GM18502 (cell line): Measurements from ENCODE around the gene BRIP1.

Experiments used
- ATAC-seq: cut with Tn5 transposase; IDR thresholded peaks from one replicate; pipeline ENCODE4 v1.9.1; 2021; ENCODE audit warnings: mild to moderate bottlenecking; ENCODE audit not compliant: unreplicated experiment, poor library complexity

BRIP1 gene

DNA sequence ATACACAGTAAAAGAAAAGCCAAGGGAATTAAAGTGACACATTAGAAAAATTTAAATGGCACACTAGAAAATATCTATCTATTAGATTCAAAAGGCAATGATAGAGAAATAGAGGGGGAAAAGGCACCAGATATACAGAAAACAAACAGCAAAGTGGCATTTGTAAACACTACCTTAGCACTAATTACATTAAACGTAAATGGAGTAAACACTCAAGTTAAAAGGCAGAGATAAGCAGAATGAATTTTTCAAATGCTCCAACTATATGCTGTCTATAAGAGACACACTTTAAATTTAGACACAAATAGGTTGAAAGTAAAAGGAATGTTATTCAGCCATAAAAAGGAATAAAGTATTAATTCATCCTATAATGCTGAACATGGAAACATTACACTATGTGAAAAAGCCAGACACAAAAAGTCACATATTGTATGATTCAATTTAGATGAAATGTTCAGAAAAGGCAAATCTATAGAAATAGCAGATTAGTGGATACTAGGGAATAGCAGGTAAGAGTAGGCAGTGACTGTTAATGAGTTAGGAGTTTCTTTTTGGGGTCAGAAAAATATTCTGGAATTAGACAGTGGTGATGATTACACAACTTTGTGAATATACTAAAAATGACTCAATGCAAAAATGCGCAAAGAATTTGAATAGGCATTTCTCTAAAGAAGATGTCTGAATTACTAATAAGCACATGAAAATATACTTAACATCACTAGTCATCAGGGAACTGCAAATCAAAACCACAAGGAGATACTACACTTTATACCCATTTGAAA, 92.4 kb downstream of the BRIP1 start:
- no peak for ATAC-seq

DNA sequence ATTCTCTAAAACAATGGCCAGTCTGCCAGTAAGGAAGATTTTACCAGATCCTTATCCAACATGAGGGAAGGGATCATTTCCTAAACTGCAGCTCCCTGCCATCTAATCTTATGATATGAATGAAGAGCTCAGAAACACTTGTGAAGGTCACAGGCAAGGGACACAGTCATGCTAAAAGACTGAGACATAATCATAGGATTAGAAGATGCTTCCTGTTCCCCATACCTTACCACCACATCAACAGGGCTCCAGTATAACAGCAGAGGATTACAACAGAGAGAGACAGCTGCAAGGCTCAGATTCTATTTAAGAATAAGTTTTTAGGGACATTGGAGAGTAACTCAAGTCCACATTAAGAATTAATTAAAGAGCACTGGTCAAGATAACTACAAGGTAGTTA, 93.3 kb downstream of the BRIP1 start:
- no peak for ATAC-seq

DNA sequence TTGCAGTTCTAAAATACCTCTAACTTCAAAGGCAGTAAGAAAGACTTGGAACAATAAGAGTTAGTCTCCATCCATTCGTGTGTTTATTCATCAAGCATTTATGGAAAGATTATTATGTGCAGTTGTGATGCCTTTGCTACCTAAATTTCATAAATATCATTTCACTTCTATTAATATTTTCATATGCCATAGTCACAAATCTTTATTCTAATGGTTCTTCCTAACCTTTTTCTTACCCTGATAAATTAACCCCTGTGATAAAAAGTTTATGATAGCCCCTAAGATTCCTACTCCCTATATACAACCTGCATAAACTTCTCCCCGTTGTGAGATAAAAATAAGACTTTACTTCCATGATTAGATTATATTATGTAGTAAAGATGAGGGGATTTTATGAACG, 94.9 kb downstream of the BRIP1 start:
- no peak for ATAC-seq

DNA sequence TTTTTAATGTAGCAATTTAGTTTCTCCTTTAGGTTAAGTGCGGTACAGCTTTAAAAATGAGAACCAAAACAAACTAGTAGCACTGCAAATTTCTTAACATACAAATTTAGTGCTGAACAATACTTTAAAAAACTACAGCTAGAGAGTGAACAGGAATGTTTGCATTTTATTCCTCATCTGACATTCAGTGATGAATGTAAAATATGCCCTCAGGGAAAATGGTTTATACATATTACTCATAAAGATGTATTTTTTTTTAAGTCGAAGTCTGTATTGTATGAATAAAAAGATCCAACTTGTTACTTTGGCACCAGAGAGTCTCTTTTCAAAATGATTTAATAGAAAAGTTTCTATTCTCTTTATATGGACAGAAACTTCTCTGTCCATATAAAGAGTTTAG, 96.8 kb downstream of the BRIP1 start:
- no peak for ATAC-seq

DNA sequence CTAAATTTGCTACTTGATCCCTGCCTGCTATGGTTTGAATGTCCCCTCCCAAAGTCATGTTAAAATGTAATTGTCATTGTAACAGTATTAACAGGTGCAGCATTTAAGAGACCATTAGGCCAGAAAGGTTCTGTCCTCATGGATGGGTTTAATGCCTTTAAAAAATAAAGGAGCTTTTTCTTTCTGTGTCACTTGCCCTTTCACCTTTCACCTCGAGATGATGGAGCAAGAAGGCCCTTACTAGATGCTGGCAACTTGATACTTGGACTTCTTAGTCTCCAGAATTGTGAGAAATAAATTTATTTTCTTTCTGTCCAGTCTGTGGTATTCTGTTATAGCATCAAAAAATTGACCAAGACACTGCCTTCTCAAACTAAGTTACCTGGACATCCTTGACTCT, 98.5 kb downstream of the BRIP1 start:
- no peak for ATAC-seq

DNA sequence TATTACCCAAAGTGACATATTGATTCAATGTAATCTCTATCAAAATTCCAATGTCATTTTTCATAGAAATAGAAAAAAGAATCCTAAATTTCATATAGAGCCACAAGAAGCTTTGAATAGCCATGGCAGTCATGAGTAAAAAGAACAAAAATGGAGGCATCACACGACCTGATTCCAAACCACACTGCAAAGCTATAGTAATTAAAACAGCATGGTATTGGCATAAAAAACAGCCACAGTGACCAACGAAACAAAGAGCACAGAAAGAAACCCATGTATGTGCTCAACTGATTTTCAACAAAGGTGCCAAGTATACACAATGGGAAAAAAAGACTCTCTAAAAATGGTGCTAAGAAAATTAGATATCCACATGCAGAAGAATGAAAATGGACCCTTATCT, 101.5 kb downstream of the BRIP1 start:
- ATAC-seq, result no peak

DNA sequence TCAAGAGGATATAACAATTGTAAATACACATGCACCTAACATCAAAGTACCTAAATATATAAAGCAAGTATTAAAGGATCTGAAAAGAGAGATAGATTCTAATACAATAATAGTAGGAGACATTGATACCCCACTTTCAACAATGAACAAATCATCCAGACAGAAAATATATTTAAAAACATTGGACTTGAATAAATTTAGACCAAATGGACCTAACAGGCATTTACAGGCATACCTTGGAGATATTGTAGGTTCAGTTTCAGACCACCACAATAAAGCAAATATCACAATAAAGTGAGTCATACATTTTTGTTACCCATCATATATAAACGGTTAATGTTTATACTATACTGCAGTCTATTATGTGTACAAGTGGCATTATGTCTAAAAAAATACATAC, 104.0 kb downstream of the BRIP1 start:
- no peak for ATAC-seq

DNA sequence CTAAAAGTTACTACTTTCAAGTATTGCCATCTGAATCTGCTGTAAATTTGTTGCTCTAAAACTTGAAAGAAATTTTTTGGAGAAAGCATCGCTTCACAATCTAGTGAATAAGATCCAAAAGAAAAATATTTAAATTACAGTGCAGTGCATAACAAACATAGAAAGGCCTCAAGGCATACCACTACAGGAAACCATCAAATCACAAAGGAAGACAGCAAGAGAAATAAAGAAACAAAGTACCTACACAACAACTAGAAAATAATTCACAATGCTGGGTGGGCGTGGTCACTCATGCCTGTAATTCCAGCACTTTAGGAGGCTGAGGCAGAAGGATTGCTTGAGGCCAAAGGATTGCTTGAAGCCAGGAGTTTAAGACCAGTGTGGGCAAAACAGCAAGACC, 104.9 kb downstream of the BRIP1 start:
- no peak for ATAC-seq

DNA sequence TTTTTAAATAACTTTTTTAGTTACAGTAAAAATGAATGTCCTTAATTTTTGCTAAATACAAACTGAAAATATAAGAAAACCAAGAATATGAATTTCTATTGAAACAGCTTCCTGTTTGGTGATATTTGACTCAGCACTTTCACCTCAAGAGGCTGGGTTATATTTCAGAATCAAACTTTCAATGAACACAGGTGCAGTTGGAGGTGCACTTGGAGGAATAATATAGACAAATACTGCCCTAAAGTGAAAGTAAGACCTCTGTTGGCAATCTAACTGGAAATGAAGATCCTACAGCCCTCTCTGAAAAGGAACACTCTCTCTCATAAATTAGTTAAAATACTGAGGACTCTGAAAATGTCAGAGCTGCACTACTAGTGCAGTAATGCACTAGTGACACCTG, 106.2 kb downstream of the BRIP1 start:
- ATAC-seq, result peak; percentile 77

DNA sequence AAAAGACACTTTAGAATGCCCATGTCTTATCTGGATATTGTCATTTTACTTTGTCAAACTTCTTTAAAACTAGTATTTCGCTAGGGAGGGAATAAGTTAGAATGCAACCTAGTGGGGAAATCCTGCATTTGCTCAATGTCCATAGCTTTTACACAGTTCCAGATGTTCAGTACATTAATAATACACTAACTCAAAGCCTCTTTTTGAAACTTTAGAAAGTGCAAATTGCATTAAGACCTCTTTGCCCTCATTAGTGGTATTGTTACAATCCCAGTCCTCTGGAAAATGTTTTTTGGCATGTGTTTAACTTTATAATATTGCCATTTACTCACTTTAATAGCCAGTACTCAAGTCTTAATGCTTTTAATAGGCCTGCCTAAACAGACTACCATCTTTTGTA, 106.8 kb downstream of the BRIP1 start:
- no peak for ATAC-seq

DNA sequence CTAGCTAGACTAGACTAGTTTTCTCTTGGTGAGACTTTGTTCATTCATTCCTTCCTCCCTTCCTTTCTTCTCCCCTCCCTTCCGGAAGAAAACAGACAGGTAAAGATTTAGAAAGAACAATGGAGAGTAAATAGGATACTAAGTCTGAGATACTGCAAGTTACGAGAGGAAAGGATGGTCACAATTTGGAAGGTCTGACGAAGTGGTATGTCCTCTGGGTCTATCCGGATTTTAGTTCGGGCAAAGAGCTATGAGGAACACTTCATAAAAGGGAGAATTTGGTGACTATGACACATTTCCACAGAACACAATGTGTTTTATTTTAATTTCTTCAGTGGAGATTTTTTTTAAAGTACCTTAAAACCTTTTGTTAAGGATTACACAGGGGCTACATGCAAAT, 107.7 kb downstream of the BRIP1 start:
- no peak for ATAC-seq

DNA sequence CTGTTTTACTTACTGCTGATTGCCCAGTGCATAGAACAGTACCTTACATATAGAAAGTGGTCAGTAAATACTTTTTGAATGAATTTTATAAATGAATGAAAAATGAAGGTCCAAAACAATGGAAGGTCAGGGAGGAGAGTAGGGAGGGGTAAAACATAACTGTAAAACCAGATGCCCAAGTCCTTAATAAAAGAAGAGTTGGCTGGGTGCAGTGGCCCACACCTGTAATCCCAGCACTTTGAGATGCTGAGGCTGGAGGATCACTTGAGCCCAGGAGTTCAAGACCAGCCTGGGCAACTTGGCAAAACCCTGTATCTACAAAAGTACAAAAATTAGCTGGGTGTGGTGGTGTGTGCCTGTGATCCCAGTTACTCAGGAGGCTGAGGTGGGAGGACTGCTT, 108.2 kb downstream of the BRIP1 start:
- no peak for ATAC-seq

DNA sequence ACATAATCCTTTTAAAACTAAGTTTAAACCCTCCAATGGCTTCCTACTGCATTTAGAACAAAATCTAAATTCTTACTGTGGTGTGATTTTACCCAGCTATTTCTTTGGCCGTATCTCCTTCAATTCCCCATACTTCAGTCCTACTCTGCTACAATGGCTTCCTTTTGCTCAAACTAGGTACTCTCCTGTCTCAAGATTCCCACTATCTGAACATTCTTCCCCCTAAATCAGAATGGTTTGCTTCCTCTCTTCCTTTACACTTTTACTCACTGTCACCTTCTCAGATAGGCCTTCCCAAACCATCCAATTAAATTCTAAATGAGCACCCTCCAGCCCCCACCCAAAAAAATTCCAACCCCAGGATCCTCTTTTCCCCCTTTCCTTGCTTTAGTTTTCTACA, 109.2 kb downstream of the BRIP1 start:
- ATAC-seq, result no peak

DNA sequence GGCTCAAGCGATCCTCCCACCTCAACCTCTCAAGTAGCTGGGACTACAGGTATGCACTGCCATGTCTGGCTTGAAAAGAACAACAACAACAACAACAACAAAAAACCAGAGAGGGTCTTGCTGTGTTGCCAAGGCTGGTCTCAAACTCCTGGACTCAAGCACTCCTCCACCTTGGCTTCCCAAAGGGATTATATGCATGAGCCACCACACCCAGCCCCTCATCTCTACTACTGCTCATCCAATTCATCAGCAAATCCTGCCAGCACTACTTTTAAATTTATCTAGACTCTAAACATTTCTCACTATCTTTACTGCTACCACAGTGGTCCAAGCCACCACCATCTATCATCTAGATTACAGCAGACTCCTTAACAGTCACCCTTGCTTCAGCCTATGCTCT, 109.6 kb downstream of the BRIP1 start:
- no peak for ATAC-seq

DNA sequence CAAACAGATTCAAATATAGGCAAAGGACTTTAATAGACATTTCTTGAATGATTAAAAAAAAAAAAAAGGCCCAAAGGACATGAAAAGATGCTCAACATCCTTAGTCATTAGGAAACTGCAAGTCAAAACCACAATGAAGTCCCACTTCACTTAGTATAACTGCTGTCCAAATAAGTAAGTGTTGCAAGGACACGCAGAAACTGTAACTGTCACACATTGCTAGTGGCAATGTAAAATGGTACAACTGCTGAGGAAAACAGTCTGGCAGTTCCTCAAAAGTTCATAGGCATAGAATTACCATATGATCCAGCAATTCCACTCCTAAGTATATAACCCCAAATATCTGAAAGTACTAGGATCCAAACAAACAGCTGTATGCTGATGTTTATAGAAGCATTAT, 112.7 kb downstream of the BRIP1 start:
- peak; percentile 91 for ATAC-seq

DNA sequence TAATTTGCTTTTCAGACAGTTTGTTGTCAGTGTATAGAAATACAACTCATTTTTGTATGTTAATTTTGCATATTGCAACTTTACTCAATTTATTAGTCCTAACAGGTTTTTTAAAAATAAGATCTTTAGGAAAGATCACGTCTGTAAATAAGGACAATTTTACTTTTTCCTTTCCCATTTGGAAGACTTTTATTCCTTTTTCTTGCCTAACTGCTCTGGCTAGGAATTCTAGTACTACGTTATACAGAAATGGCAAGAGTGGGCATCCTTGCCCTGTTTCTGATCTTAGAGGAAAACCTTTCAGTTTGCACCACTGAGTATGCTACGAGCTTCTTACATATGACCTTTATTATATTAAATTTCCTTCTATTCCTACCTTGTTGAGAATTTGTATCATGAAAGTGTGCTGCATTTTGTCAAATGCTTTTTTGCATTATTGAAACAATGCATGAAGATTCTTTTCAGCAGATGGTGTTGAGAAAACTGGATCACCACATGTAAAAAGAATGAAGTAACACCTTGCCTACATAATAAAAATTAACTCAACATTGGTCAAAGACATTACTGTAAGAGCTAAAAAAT, 113.4 kb downstream of the BRIP1 start:
- no peak for ATAC-seq

DNA sequence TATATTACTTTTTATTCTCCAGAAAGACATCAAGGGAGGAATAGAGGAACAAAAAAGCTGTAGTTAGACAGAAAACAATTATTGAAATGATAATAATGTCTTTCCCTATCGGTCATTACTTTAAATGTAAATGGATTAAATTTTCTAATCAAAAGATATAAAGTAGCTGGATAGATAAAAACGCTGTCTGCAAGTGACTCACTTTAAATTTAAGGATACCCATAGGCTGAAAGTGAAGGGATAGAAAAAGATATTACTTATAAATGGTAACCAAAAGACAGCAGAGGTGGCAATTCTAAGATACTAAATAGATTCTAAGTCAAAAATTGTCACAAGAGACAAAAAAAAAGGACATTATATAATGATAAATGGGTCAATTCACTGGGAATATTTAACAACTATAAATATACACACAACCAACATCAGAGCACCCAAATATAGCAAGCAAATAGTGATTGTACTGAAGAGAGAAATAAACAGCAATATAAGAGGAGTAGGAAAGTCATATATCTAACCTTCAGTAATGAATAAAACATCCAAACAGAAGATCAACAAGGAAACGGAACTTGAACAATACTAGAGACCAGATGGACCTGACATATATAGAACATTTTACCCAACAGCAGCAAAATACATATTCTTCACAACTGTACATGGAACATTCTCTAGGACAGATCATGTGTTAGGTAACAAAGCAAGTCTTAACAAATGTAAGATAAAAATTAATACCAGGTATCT, 116.9 kb downstream of the BRIP1 start:
- no peak for ATAC-seq

DNA sequence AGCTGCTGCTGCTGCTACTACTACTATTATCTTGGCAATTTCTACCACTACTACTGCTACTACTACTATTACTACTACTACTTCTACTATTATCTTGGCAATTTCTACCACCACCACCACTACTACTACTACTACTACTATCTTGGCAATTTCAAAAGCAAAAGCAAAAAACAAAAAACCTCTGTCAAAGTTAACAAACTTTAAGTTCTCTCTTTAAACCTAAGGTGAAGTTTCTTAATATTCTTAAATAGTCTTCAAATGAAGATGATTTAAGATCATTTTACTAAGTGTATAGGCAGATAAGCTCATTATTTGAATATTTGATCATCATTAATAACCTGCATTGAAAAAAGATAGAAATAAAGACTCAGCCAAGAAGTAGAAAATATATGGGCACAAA, 118.5 kb downstream of the BRIP1 start:
- ATAC-seq, result no peak

DNA sequence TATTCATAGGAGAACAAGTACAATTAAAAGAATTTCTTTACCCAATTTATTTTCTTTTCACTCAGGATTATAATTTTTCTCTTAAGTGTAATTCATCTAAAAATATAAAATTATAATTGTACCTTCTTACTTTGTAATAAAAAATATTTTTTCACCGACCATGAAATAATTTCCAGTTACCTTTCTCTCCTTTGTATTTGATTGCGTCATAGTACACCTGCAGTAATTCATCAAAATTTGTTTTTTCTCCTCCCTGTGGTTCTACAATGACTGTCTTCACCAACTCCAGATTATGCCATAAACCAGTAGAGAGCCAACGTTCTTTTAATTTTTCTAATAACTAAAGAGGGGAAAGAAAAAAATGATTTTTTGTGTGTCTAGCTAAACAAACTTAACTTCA, 119.1 kb downstream of the BRIP1 start:
- ATAC-seq, result no peak

DNA sequence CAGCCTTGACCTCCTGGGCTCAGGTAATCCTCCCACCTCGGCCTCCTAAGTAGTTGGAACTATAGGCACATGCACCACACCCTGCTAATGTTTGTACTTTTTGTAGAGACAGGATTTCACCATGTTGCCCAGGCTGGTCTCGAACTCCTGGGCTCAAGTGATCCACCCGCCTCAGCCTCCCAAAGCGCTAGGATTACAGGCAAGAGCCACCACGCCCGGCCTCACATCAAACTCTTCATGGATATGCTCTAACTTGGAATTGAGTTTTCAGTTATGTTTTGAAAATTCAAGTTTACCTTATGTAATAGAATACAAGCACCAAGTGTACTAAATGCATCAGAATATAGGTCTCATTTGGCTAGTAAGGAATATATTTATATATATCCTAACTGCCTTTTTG, 119.6 kb downstream of the BRIP1 start:
- no peak for ATAC-seq

DNA sequence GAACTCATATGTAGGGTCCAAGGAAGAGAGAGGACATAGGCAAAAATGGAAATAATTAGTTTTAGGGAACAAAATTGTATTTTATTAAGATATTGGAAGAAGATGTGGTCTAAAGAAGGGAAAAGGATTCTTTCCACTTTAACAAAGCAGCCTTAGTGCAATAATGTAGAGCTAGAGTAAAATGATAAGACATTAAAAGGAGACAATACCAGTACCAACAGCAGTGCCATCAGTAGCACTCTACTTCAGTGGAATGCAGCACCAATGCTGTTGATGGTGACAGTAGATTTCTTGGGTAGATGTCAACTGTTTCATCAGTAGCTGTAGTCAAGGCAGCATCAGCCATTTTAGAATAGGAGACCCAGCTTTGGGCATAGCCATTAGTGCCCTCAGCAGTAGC, 124.3 kb downstream of the BRIP1 start:
- ATAC-seq, result no peak

DNA sequence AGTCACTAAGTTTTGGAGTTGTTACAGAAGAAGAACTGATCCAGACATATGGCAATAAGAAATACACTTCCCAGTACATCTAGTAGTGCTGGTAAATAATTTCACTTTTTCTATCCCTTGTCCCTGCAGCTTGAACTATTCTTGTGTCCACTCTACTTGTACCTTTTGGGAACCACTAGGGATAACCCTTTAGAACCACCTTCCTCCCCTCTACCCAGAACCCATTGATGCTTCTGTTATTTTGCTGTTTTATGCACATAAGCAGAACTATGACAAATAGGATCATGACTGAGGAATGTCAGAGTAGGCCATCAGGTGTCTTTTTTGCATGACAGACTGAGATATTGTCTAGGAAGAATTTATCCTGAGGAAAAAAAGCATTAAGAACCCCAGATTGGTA, 125.1 kb downstream of the BRIP1 start:
- no peak for ATAC-seq
